HCT116 (cell line): ENCODE measurements around the gene STAT4. TPM values are rescaled to one million over a fixed set of nuclear protein-coding genes. Genes with fewer than 3 reads are reported as not detected.

ENCODE experiments used
- ATAC-seq: fragments of 200-7000 bp; cut with Tn5 transposase; 2 replicates; pipeline ENCODE4 v1.9.1; 2020; ENCODE audit warnings: mild to moderate bottlenecking, moderate library complexity
- BruUV-seq: library from RNA; stranded (reverse); fragments of 400-500 nt; replicated peaks from 2 replicates; lab custom pipeline; 2021; lab: Mats Ljungman, UMichigan
- CTCF ChIA-PET: fragments of 300-600 bp; sonication (Branson Sonifier 250); formaldehyde crosslinking; loops from one replicate; lab custom pipeline; 2021; ENCODE audit warnings: antibody characterized with exemption; lab: Charles Lee
- POLR2A ChIA-PET: fragments of 300-600, 350-600 bp; sonication (Branson Sonifier 250); formaldehyde crosslinking; loops from one replicate; lab custom pipeline; 2021; ENCODE audit warnings: antibody characterized with exemption; lab: Charles Lee
- RAD21 ChIA-PET, 2 experiments: fragments of 300-600 bp; sonication (Branson Sonifier 250); formaldehyde crosslinking; loops; one replicate each; lab custom pipeline; 2023; ENCODE audit warnings: low total read pairs in 2 of 2; ENCODE audit not compliant: uncharacterized antibody in 2 of 2, unreplicated experiment in 2 of 2, low non-redundant PET in 1 of 2; lab: Charles Lee
- DNase-seq: peaks from one replicate; pipeline ENCODE4 v3.0.0-alpha.2; 2010; ENCODE audit warnings: low read depth, low spot score
- H2AFZ ChIP-seq: fragments of 200-600 bp; shearing (Covaris generic), sonication (generic); 2 replicates; pipeline ENCODE4 v1.6.1; 2017; ENCODE audit warnings: low read depth, mixed run types, mixed read lengths, antibody characterized with exemption, low read length; ENCODE audit not compliant: poor library complexity, severe bottlenecking
- H3K27ac ChIP-seq: 2 replicates; pipeline ENCODE4 v1.5.1; 2012; ENCODE audit warnings: low read depth, low read length
- H3K27me3 ChIP-seq: fragments of 200-600 bp; sonication (generic); 2 replicates; pipeline ENCODE4 v1.6.1; 2016; ENCODE audit warnings: mixed run types, low read length, mixed read lengths; ENCODE audit not compliant: insufficient read depth
- H3K36me3 ChIP-seq, 2 experiments: fragments of 200-500 bp in 1 of 2; fragments of 200-600 bp in 1 of 2; sonication (Bioruptor generic) in 1 of 2; sonication (generic) in 1 of 2; 2 replicates each; pipeline versions ENCODE4 v1.5.1 to v1.6.1; 2014 to 2016; ENCODE audit warnings: low read length in 2 of 2, inconsistent platforms in 1 of 2, mixed read lengths in 1 of 2, mixed run types in 1 of 2; ENCODE audit not compliant: insufficient read depth in 2 of 2, control insufficient read depth in 1 of 2
- H3K4me1 ChIP-seq, 2 experiments: fragments of 200-600 bp in 1 of 2; sonication (generic) in 1 of 2; 2 replicates each; pipeline versions ENCODE4 v1.5.1 to v1.6.1; 2012 to 2017; ENCODE audit warnings: low read length in 2 of 2, inconsistent platforms in 1 of 2, mild to moderate bottlenecking in 1 of 2, mixed read lengths in 1 of 2, mixed run types in 1 of 2, moderate library complexity in 1 of 2; ENCODE audit not compliant: insufficient read depth in 2 of 2, control insufficient read depth in 1 of 2
- H3K4me2 ChIP-seq: fragments of 200-600 bp; sonication (generic); 2 replicates; pipeline ENCODE4 v1.6.1; 2017; ENCODE audit warnings: mixed run types, low read length, mixed read lengths
- H3K4me3 ChIP-seq, 2 experiments: fragments of 200-600 bp in 1 of 2; sonication (generic) in 1 of 2; replicated peaks in 1 of 2; 2 replicates each; pipeline ENCODE4 v1.5.1; 2011 to 2016; ENCODE audit warnings: low read length in 2 of 2, control low read depth in 1 of 2, low read depth in 1 of 2, mild to moderate bottlenecking in 1 of 2, mixed read lengths in 1 of 2, mixed run types in 1 of 2
- H3K79me2 ChIP-seq: fragments of 200-600 bp; sonication (generic); 2 replicates; pipeline ENCODE4 v1.6.1; 2017; ENCODE audit warnings: mild to moderate bottlenecking, mixed run types, low read length, moderate library complexity, mixed read lengths; ENCODE audit not compliant: insufficient read depth
- H3K9ac ChIP-seq: fragments of 200-600 bp; sonication (generic); 2 replicates; pipeline ENCODE4 v1.6.1; 2016; ENCODE audit warnings: low read length, mixed read lengths
- H3K9me2 ChIP-seq: fragments of 200-600 bp; sonication (generic), shearing (Covaris generic); 2 replicates; pipeline ENCODE4 v1.6.1; 2017; ENCODE audit warnings: mixed run types, mild to moderate bottlenecking, moderate library complexity; ENCODE audit not compliant: insufficient read depth
- H3K9me3 ChIP-seq, 2 experiments: fragments of 200-500 bp in 1 of 2; fragments of 200-600 bp in 1 of 2; sonication (Bioruptor generic) in 1 of 2; sonication (generic) in 1 of 2; 2 replicates each; pipeline ENCODE4 v1.6.1; 2014 to 2017; ENCODE audit warnings: low read length in 2 of 2, mixed read lengths in 2 of 2, inconsistent platforms in 1 of 2, low read depth in 1 of 2, mild to moderate bottlenecking in 1 of 2, mixed run types in 1 of 2, moderate library complexity in 1 of 2; ENCODE audit not compliant: control insufficient read depth in 1 of 2, insufficient read depth in 1 of 2
- H4K20me1 ChIP-seq: fragments of 200-600 bp; sonication (generic), shearing (Covaris generic); 2 replicates; pipeline ENCODE4 v1.6.1; 2017; ENCODE audit warnings: mixed run types, mild to moderate bottlenecking, moderate library complexity; ENCODE audit not compliant: insufficient read depth
- ATF3 ChIP-seq: IDR thresholded peaks from 2 replicates; pipeline ENCODE4 v1.6.1; 2012
- CBX3 ChIP-seq: IDR thresholded peaks from 2 replicates; pipeline ENCODE4 v1.6.1; 2012; ENCODE audit warnings: low read depth
- CEBPB ChIP-seq: IDR thresholded peaks from 2 replicates; pipeline ENCODE4 v1.6.1; 2012; ENCODE audit warnings: low read depth
- CTCF ChIP-seq, 3 experiments: fragments of 200-600 bp in 1 of 3; sonication (generic) in 1 of 3; IDR thresholded peaks in 2 of 3; conservative IDR thresholded peaks in 1 of 3; 2 replicates each; pipeline ENCODE4 v1.5.1; 2012 to 2017; ENCODE audit warnings: low read depth in 2 of 3, low read length in 2 of 3, antibody characterized with exemption in 1 of 3, borderline replicate concordance in 1 of 3, control low read depth in 1 of 3, mild to moderate bottlenecking in 1 of 3, mixed read lengths in 1 of 3, mixed run types in 1 of 3, moderate library complexity in 1 of 3; ENCODE audit not compliant: insufficient read depth in 1 of 3
- EGR1 ChIP-seq: IDR thresholded peaks from 2 replicates; pipeline ENCODE4 v1.6.1; 2012; ENCODE audit warnings: low read depth
- ELF1 ChIP-seq: IDR thresholded peaks from 2 replicates; pipeline ENCODE4 v1.6.1; 2012; ENCODE audit warnings: low read depth, borderline replicate concordance
- EZH2phosphoT487 ChIP-seq: fragments of 200-600 bp; IDR thresholded peaks from 2 replicates; pipeline ENCODE4 v1.6.1; 2018; ENCODE audit warnings: antibody characterized with exemption, borderline replicate concordance
- FOSL1 ChIP-seq: IDR thresholded peaks from 2 replicates; pipeline ENCODE4 v1.6.1; 2012; ENCODE audit warnings: low read depth
- JUND ChIP-seq: IDR thresholded peaks from 2 replicates; pipeline ENCODE4 v1.6.1; 2012
- MAX ChIP-seq: IDR thresholded peaks from 2 replicates; pipeline ENCODE4 v1.6.1; 2012
- RAD21 ChIP-seq: IDR thresholded peaks from 2 replicates; pipeline ENCODE4 v1.6.1; 2012; ENCODE audit warnings: low read depth, mild to moderate bottlenecking
- SIN3A ChIP-seq: IDR thresholded peaks from 2 replicates; pipeline ENCODE4 v1.6.1; 2012; ENCODE audit warnings: low read depth
- SP1 ChIP-seq: IDR thresholded peaks from 2 replicates; pipeline ENCODE4 v1.6.1; 2012; ENCODE audit warnings: low read depth
- SRF ChIP-seq: IDR thresholded peaks from 2 replicates; pipeline ENCODE4 v1.6.1; 2012; ENCODE audit warnings: low read depth
- TCF7L2 ChIP-seq: IDR thresholded peaks from 2 replicates; pipeline ENCODE4 v1.7.0; 2011; ENCODE audit warnings: borderline replicate concordance, inconsistent platforms; ENCODE audit not compliant: insufficient read depth, insufficient read length; ENCODE audit errors: extremely low read depth
- ZFX ChIP-seq: fragments of 450-650 bp; IDR thresholded peaks from 2 replicates; pipeline ENCODE4 v1.6.1; 2017
- intact Hi-C: fragments of 100-400 bp; cut with micrococcal nuclease; formaldehyde crosslinking; loops from 2 replicates; pipeline ENCODE4 v1.10.0; 2022
- total RNA-seq: library from RNA; stranded (reverse); gene quantifications from one replicate; pipeline ENCODE4 v1.2.1, GENCODE V29; 2021; ENCODE audit not compliant: unreplicated experiment

STAT4 gene
- total RNA-seq, 1 experiment from 2014 or later = 2.0 TPM

- TF ChIP-seq RAD21 (no peak), CTCF (IDR thresholded peaks at IDR 0.05 in 2 of 3, conservative IDR thresholded peaks at IDR 0.05 in 1 of 3; ENCODE audit: borderline replicate concordance in 1 of 3, insufficient read depth in 1 of 3, low read depth in 2 of 3, low read length in 2 of 3) (no peak), CEBPB (no peak), CBX3 (no peak), JUND (no peak), EZH2phosphoT487 (no peak)
Measured at GRCh38 chr2:191008286-191008685, 142.5 kb downstream of the STAT4 start (continued).

GRCh38 chr2:191006997-191007783, 143.6 kb downstream of the STAT4 start:
- H4K20me1 ChIP-seq = no peaks in the 10 kb centered on the region
- no peak overlapping the region for H3K4me2 ChIP-seq
- ChIA-PET RAD21 (no interaction called here), CTCF (no interaction called here), POLR2A (no interaction called here)
- no peak overlapping the region for H3K9ac ChIP-seq
- intact Hi-C loops = no loop called here
- peaks cover 20% of the 10 kb centered on the region for H3K79me2 ChIP-seq
- no TSS peak for BruUV-seq
- ATAC-seq (no peak), DNase-seq (no peak)
- TF ChIP-seq EGR1 (no peak), ATF3 (no peak), ZFX (no peak), CTCF (IDR thresholded peaks at IDR 0.05 in 2 of 3, conservative IDR thresholded peaks at IDR 0.05 in 1 of 3; ENCODE audit: borderline replicate concordance in 1 of 3, insufficient read depth in 1 of 3, low read depth in 2 of 3, low read length in 2 of 3) (no peak), RAD21 (no peak), ELF1 (no peak), JUND (no peak), EZH2phosphoT487 (no peak), CBX3 (no peak), SRF (no peak), CEBPB (no peak), FOSL1 (no peak), SP1 (no peak), MAX (no peak), SIN3A (no peak), TCF7L2 (no peak)
- H3K4me3 ChIP-seq = no peak overlapping the region
- H3K9me3 ChIP-seq = no peaks in the 10 kb centered on the region
- no peak overlapping the region for H2AFZ ChIP-seq
- no peaks in the 10 kb centered on the region for H3K27me3 ChIP-seq
- peaks cover 63 to 64% of the 10 kb centered on the region in 2 experiments for H3K36me3 ChIP-seq
- H3K27ac ChIP-seq = no peak overlapping the region
- no peaks in the 10 kb centered on the region for H3K9me2 ChIP-seq
- no peaks in the 10 kb centered on the region for H3K4me1 ChIP-seq
